Measurements from ENCODE around the gene PIK3R6. TPM values are rescaled to one million over a fixed set of nuclear protein-coding genes. Genes with fewer than 3 reads are reported as not detected.
A peak's percentile ranks its signal among the peaks of the same experiment; 100 is the strongest.

Gene PIK3R6
- total and polyA plus RNA-seq, 10 of the 15 experiments (the other 5 are each of a cell fraction or from before 2014, with no cell fraction given): 6.7 to 146 (median 68.2) TPM

DNA sequence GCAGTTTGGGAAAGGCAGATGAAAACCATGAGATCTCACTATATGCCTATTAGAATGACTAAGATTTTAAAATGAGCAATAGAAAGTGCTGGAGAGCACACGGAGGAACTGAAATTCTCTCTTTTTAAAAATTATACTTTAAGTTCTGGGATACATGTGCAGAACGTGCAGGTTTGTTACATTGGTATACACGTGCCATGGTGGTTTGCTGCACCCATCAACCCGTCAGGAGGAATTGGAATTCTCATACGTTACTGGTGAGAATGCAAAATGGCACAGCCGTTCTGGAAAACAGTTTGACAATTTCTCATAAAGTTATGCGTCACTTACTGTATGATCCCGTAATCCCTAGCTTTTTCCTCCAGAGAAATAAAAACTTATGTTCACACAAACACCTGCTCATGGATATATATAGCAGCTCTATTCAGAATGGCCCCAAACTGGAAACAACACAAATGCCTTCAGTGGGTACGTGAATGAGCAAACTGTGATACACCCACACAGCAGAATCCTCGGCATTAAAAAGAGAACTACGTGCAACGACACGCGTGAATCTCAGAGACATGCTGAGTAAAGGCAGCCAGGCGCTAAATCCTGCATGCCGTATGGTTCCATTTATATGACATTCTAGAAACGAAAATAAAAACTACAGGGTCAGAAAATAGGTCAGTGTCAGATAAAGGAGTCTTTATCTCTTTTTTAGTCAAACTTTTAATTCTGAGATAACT, 11.8 kb downstream of the PIK3R6 start (continued):
- TF ChIP-seq, protein P1, sequence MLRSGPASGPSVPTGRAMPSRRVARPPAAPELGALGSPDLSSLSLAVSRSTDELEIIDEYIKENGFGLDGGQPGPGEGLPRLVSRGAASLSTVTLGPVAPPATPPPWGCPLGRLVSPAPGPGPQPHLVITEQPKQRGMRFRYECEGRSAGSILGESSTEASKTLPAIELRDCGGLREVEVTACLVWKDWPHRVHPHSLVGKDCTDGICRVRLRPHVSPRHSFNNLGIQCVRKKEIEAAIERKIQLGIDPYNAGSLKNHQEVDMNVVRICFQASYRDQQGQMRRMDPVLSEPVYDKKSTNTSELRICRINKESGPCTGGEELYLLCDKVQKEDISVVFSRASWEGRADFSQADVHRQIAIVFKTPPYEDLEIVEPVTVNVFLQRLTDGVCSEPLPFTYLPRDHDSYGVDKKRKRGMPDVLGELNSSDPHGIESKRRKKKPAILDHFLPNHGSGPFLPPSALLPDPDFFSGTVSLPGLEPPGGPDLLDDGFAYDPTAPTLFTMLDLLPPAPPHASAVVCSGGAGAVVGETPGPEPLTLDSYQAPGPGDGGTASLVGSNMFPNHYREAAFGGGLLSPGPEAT (IDR thresholded peaks at IDR 0.05; ENCODE audit: low read depth): peak; percentile 93
- TF ChIP-seq ZSCAN29 (IDR thresholded peaks at IDR 0.05) (no peak), FOXM1 (IDR thresholded peaks at IDR 0.05; ENCODE audit: low read depth, low read length) (peak; percentile 94), GABPA (IDR thresholded peaks at IDR 0.05; ENCODE audit: low read depth) (peak; percentile 10; the same call in 1 of the 2 replicates), TAF1 (IDR thresholded peaks at IDR 0.05; ENCODE audit: borderline replicate concordance, low read depth, low read length) (0 out of 2 replicates have a peak, but pooled peaks have one; percentile 29), RAD51 (IDR thresholded peaks at IDR 0.05) (peak; percentile 55; the same call in 1 of the 2 replicates), DPF2 (IDR thresholded peaks at IDR 0.05) (peak; percentile 92; the same call in 1 of the 2 replicates), RUNX3 (IDR thresholded peaks at IDR 0.05; ENCODE audit: low read length) (peak; percentile 76), TCF12 (IDR thresholded peaks at IDR 0.05; ENCODE audit: low read depth, low read length) (peak; percentile 80), MYB (IDR thresholded peaks at IDR 0.05; ENCODE audit: borderline replicate concordance, low read depth, low read length) (0 out of 2 replicates have a peak, but pooled peaks have one; percentile 71), RBBP5 (conservative IDR thresholded peaks at IDR 0.05) (0 out of 2 replicates have a peak, but pooled peaks have one; percentile 26), EP300 (IDR thresholded peaks at IDR 0.05; ENCODE audit: borderline replicate concordance in 1 of 2, control insufficient read depth in 1 of 2, low read depth in 2 of 2, low read length in 2 of 2) (peak; percentile 94 to 95), LARP7 (IDR thresholded peaks at IDR 0.05) (no peak), SRF (IDR thresholded peaks at IDR 0.05; ENCODE audit: low read depth in 2 of 2, low read length in 2 of 2) (0 out of 4 replicates have a peak, but pooled peaks of 1 of the 2 experiments have one; percentile 28), YY1 (IDR thresholded peaks at IDR 0.05; ENCODE audit: low read depth, low read length) (no peak)
- TF ChIP-seq, protein P2, sequence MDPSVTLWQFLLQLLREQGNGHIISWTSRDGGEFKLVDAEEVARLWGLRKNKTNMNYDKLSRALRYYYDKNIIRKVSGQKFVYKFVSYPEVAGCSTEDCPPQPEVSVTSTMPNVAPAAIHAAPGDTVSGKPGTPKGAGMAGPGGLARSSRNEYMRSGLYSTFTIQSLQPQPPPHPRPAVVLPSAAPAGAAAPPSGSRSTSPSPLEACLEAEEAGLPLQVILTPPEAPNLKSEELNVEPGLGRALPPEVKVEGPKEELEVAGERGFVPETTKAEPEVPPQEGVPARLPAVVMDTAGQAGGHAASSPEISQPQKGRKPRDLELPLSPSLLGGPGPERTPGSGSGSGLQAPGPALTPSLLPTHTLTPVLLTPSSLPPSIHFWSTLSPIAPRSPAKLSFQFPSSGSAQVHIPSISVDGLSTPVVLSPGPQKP (IDR thresholded peaks at IDR 0.05; ENCODE audit: low read depth, low read length): no peak
- TF ChIP-seq, protein P3, sequence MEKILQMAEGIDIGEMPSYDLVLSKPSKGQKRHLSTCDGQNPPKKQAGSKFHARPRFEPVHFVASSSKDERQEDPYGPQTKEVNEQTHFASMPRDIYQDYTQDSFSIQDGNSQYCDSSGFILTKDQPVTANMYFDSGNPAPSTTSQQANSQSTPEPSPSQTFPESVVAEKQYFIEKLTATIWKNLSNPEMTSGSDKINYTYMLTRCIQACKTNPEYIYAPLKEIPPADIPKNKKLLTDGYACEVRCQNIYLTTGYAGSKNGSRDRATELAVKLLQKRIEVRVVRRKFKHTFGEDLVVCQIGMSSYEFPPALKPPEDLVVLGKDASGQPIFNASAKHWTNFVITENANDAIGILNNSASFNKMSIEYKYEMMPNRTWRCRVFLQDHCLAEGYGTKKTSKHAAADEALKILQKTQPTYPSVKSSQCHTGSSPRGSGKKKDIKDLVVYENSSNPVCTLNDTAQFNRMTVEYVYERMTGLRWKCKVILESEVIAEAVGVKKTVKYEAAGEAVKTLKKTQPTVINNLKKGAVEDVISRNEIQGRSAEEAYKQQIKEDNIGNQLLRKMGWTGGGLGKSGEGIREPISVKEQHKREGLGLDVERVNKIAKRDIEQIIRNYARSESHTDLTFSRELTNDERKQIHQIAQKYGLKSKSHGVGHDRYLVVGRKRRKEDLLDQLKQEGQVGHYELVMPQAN (conservative IDR thresholded peaks at IDR 0.05): no peak
- TF ChIP-seq, protein P4, sequence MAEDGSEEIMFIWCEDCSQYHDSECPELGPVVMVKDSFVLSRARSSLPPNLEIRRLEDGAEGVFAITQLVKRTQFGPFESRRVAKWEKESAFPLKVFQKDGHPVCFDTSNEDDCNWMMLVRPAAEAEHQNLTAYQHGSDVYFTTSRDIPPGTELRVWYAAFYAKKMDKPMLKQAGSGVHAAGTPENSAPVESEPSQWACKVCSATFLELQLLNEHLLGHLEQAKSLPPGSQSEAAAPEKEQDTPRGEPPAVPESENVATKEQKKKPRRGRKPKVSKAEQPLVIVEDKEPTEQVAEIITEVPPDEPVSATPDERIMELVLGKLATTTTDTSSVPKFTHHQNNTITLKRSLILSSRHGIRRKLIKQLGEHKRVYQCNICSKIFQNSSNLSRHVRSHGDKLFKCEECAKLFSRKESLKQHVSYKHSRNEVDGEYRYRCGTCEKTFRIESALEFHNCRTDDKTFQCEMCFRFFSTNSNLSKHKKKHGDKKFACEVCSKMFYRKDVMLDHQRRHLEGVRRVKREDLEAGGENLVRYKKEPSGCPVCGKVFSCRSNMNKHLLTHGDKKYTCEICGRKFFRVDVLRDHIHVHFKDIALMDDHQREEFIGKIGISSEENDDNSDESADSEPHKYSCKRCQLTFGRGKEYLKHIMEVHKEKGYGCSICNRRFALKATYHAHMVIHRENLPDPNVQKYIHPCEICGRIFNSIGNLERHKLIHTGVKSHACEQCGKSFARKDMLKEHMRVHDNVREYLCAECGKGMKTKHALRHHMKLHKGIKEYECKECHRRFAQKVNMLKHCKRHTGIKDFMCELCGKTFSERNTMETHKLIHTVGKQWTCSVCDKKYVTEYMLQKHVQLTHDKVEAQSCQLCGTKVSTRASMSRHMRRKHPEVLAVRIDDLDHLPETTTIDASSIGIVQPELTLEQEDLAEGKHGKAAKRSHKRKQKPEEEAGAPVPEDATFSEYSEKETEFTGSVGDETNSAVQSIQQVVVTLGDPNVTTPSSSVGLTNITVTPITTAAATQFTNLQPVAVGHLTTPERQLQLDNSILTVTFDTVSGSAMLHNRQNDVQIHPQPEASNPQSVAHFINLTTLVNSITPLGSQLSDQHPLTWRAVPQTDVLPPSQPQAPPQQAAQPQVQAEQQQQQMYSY (CRISPR knock-in tag; IDR thresholded peaks at IDR 0.05): no peak
- TF ChIP-seq, protein P5, sequence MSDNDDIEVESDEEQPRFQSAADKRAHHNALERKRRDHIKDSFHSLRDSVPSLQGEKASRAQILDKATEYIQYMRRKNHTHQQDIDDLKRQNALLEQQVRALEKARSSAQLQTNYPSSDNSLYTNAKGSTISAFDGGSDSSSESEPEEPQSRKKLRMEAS (IDR thresholded peaks at IDR 0.05; ENCODE audit: low read depth, low read length): peak; percentile 60; the same call in 1 of the 2 replicates
- TF ChIP-seq, protein P6, sequence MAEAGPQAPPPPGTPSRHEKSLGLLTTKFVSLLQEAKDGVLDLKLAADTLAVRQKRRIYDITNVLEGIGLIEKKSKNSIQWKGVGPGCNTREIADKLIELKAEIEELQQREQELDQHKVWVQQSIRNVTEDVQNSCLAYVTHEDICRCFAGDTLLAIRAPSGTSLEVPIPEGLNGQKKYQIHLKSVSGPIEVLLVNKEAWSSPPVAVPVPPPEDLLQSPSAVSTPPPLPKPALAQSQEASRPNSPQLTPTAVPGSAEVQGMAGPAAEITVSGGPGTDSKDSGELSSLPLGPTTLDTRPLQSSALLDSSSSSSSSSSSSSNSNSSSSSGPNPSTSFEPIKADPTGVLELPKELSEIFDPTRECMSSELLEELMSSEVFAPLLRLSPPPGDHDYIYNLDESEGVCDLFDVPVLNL (IDR thresholded peaks at IDR 0.05; ENCODE audit: low read depth, low read length): no peak

Data from GM12878 (cell line).